ENCODE results near the gene CCDC177.
A peak's percentile ranks its signal among the peaks of the same experiment; 100 is the strongest.

CCDC177 gene

DNA sequence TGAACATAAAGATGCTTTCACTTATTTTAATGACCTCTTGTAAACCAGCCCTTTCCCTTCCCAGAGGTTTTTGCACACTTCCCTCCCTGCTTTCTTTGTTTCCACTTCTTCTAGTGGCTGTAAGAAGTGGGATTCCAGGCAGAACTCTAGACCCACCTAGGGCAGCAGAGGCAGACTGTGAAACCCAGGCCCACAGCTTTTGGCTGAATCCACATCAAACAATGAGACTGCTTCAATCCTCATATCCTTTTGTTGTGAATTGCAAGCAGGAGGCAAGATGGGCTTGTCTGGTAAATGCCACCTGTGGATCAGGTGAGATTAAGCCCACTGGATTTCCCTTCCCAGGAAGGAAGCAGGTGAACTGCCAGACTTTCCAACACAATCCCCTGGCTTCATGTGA lies 12.8 kb downstream of the CCDC177 start:
- no peak for DNase-seq (ENCODE audit: low read depth)

DNA sequence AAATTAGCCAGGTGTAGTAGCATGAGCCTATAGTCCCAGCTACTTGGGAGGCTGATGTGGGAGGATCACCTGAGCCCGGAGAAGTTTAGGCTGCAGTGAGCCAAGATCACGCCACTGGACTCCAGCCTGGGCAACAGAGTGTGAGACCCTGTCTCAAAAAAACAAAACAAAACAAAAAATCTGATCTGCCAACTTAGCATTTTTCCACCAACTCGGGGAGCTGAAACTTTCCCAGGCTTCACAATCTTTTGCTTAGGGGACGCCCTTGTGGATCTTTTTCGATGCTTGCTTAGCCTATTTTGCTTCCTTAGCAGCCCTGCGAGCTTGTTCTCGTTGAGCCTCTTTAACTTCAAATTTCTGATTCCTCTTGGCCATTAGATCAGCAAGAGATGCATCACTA lies 13.8 kb downstream of the CCDC177 start:
- DNase-seq (ENCODE audit: low read depth): no peak

DNA sequence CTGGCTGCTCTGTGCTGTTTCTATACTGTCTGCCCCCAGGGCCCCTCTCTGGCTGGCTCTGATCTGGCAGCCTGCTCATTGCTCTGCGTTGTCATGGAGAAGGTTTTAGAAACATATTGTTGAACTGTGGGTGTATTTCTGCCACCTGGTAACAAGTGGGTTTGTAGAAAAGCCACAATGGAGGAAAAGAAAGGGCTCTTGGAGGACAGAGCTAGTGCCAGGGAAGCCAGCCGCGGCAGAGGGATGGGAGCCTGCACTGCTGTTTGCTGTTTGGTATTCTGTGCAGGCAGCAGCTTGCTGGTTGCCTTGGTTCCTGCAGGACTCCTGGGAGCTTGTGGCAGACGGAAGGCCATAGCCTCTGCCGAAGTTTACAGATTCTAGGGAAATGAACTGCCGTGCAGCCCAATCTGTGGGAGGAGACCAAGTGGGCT lies 15.1 kb downstream of the CCDC177 start:
- no peak for DNase-seq (ENCODE audit: low read depth)

DNA sequence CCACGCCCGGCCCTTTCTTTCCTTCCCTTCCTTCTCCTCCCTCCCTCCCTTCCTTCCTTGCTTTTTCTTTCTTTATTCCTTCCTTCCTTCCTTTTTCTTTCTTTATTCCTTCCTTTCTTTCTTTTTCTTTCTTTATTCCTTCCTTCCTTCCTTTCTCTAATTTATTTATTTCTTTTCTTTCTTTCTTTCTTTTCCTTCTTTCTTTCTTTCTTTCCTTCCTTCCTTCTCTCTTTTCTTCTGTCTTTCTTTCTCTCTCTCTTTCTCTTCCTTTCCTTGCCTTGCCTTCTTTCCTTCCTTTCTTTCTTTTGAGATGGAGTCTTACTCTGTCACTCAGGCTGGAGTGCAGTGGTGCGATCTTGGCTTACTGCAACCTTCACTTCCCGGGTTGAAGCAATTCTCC lies 15.9 kb downstream of the CCDC177 start:
- DNase-seq (ENCODE audit: low read depth): no peak

DNA sequence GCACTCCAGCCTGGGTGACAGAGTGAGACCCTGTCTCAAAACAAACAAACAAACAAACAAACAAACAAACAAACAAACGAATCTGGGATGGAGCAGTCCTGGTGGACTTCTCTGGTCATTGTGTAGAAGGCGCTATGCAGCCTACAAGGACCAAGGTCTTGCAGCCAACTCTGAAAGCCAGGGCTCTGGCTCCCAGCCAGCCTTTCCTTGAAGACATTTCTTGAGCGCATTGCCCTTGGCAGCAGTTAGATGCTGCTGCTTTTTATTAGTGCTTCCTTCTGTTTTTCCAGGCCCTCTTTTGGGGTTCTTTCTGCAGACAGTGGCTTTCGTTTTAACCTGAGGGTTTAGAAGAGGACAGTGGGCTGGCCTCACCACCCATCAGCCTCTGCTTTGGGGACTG lies 20.2 kb downstream of the CCDC177 start:
- DNase-seq (ENCODE audit: low read depth): no peak

DNA sequence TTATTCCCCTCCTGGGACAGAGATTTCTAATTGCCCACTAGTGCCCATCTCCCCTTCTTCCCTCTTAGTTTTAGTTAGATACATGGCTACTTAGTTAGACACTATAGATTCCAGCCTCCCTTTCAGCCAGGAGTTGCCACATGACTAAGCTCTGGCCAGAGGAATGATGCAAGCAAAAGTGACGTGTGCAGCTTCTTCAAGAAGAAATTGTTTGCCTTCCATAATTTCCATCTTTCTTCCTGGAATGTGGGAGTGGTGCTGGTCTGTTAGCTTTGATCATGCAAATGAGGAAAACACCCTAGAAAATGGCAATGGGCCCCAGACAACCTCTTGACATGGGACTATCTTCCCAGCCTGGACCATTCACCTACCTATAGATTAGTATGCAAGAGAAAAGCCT lies 21.4 kb downstream of the CCDC177 start:
- peak; percentile 92 for DNase-seq (ENCODE audit: low read depth)

DNA sequence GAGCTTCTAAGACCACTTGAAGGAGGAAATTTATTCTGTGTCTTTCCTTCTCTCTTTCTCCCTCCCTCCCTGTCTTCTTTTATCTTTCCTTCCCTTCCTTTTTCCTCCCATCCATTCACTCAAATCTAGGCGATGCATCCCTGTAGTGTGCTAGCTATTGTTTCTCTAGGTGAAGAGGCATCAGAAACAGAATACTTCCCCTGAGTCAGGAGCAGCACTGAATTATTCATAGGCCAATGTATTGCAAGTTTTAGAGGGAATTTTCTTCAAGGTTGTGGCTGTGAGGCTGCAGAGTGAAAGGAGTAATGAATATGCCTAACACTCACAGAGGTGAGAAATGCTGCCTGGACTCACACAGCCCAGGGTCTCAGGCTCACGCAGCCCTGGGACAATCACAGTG lies 23.2 kb downstream of the CCDC177 start:
- no peak for DNase-seq (ENCODE audit: low read depth)

DNA sequence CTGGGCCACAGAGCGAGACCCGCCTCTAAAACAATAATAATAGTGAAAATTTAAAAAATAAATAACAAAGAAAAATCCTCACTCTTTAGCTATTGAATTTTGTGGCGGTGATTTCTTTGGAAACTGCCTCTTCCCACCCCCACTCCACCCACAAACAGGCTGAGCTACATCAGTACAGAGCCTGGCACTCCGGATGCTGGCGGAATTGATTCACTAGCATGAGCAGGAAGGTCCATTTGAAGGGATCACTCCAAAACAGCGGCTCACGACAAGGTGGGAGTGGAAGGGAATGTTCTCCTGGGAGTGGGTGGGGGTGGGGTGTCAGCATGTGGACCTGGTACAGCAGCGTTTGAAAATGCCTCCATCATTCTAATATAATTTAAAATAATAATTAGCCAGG lies 26.1 kb downstream of the CCDC177 start:
- no peak for DNase-seq (ENCODE audit: low read depth)

DNA sequence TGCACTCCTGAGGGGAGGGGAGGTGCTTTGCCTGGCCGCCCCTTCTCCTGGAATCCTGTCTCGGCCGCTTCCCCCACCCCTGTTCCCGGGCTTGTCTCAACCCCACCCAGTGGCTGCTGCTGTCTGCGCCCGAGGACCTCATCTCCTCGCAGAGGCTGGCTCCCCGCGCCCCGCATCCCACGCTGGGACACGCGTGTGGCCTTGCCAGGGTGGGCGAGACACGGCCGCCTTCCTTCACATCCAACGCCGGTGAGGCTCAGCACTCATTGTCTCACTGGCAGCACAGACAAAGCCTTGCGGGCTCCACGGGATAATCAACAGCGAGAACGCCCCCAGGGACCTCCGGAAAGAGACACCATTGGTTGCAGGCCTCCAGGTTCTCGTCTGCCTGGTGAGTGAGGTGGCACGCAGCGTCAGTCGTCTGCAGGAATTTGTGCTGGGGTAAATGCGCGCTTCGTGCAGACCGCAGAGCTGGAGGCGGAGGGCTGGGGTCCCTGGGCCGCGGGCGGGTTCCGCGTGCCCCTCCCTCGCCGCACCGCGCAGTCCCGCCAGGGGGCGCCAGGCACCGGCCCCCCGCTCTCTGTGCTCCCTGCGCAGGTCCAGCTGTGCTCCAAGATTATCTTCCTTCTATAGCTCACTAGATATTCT lies 26.8 kb downstream of the CCDC177 start:
- no peak for DNase-seq (ENCODE audit: low read depth)

DNA sequence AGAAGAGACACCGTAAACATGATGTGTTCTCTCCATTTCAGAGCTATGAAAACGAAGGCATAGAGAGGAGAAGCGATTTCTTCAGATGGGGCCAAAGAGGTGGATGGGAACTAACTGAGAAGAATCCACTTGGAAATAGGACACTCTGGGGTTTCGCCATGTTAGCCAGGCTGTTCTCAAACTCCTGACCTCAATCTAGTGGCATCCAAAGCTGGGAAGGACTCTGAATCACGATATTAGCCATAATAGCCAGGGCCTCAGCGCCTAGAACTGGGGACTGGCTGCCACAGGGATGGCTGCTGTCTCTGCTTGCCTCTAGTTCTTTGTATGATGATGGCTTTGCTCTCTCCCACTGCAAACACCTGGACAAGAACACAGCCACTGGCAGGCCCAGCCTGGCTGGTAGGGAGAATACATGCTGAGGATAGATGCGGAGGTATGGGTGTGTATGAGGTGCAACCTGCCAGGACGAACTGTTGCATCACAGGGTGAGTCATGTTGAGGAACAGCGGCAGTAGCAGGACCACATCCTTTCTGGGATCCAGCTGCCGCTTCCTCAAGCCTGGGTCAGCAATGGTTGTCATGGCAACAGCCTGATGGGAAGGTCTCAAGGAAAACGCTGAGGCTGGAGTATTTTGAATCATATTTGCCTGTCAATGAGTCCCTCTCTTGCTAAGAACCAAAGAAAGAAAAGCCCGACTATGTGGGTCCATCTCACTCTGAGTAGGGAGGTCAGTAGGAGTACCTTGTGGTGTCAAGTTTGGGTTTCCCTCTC lies 31.1 kb downstream of the CCDC177 start:
- peak; percentile 96 for DNase-seq (ENCODE audit: low read depth)

DNA sequence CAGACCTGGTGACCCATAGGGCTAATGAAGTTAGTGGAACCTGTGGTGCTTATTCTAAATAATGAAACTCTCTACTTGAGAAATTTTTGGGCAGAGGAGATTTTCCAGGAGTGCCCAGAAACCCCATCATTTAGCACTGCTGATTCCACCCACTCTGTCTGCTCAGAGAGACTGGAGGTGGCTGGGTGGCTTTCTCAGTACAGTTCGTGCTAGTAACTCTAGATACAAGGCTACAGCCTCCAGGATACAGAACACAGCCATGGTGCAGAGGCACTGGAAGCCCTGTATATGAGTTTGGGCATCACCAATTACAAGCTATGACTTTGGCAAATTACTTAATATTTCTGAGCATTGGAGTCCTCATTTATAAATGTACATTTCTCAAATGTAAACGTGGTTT lies 32.4 kb downstream of the CCDC177 start:
- no peak for DNase-seq (ENCODE audit: low read depth)

DNA sequence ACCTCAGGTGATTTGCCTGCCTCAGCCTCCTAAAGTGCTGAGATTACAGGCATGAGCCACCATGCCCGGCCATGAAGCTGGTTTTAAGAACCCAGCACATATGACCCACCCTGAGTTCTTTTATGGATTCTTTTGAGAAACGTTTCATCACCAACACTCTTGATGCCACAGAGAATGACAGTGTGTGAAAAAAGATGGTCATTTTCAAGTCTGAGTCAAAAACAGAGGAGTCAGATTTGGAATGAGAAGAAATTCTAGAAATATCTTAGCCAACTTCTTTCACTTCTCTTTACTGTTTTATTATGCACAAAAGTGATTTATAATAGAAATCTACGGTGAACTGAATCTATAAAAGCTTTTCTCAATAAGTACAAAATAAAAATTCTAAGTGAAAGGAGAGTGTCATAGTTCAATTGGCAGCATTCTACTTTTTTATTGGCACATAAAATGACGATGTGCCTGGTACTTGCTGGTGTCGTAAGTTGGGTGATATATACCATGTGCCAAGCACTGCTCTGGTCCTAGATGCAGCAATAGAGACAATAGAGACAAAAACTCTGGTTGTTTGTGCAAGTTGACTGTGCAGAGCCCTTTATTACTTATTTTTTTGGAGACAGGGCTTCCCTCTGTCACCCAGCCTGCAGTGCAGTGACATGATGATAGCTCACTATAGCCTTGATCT lies 33.9 kb downstream of the CCDC177 start:
- no peak for DNase-seq (ENCODE audit: low read depth)

DNA sequence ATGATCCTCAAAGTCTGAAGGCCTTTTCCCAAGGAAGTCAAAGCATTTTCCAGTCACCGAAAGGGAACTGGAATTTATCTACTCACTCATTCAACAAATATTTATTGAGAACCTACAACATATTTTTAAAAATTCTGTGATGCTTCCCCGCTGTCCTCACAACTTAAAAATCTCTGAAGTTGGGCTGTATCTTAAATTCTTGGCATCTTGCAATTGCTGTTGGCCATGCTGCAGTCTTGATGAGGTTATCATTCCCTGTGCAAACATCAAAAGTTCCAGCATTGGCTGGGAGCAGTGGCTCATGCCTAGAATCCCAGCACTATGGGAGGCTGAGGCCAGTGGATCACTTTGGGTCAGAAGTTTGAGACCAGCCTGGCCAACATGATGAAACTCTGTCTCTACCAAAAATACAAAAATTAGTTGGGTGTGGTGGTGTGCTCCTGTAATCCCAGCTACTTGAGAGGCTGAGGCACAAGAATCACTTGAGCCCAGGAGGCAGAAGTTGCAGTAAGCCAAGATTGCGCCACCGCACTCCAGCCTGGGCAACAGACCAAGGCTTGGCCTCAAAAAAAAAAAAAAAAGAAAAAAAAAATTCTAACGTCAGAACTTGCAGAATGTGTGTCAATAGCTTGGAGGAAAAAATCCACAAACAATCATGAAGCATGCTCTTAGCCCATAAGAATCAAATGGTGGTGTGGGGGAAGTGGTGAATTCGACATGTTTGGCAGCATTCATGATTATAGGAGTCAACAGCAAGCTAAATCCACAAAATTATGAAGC lies 34.9 kb downstream of the CCDC177 start:
- peak; percentile 76 for DNase-seq (ENCODE audit: low read depth)

DNA sequence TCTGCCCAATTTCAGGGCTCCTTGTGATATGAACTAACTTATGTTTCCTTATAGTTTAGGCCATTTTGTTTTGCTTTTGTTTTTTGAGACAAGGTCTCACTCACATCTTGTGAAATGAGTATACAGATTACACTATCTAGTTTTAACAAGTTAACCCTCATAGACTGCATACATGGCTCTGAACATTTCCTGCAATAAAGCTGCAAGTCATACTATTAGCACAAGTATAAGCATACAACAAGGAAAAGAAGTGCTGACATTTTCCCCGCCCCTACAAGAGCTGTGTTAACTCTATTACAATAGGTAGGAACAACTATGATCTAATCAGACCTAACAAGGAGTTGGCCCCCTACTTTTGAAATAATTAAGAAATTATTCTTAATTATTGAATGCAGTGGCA lies 35.9 kb downstream of the CCDC177 start:
- no peak for DNase-seq (ENCODE audit: low read depth)

DNA sequence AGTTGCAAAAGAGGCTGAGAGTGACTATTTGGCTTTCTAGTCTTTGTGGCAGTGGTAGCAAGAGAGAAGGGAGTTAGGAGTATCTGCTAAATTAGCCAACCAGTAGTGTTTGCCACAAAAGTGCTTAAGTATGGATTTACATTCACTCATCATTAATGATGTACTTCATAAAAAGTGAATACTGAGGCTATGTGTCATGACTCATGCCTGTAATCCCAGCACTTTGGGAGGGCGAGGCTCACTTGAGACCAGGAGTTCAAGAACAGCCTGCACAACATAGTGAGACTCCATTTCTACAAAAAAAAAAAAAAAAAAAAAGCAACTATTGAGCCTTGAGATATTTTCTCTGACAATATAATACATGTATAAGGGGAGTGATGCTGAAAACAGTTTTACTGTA lies 36.8 kb downstream of the CCDC177 start:
- peak; percentile 11 for DNase-seq (ENCODE audit: low read depth)

DNA sequence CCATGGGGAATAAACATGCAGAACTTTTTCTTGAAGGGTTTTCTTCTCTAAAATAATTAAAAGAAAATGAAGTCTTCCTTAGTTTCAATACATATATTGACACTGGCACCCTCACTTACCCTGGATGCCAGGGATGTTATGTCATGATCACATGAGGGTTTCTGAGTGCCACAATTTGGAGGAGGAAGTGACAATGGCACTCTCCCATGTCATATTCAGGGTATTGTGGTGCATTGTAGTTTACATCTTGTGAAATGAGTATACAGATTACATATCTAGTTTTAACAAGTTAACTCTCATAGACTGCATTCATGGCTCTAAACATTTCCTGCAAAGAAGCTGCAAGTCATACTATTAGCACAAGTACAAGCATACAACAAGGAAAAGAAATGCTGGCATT lies 37.7 kb downstream of the CCDC177 start:
- no peak for DNase-seq (ENCODE audit: low read depth)

DNA sequence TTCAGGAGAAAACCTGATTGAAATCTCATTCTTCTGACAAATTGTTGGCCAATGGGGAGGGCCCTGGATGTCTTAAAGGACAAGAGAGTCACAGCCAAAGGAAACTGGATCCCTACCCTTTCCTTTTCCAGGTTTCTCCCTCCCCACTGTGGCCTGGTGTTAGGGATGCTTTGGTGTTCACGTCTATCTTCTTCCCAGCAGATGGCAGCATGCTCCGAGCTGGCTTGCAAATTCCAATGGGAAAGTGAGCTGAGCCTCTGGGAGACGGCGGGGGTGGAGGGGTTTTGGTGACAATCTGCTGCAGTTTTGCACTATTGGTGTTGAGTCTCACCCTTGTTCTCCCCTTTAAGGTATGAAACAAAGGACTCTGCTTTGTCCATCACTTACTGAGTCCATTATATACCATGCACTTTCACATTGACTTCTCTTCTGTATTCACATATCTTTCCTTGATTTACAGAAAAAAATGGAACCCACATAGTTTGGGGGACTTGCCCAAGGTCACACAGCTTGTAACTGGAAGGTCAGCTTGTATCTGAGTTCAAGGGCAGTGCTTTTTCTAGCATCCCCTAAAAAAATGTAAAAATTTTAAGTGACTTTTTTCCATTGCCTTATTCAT lies 39.3 kb downstream of the CCDC177 start:
- peak; percentile 53 for DNase-seq (ENCODE audit: low read depth)

DNA sequence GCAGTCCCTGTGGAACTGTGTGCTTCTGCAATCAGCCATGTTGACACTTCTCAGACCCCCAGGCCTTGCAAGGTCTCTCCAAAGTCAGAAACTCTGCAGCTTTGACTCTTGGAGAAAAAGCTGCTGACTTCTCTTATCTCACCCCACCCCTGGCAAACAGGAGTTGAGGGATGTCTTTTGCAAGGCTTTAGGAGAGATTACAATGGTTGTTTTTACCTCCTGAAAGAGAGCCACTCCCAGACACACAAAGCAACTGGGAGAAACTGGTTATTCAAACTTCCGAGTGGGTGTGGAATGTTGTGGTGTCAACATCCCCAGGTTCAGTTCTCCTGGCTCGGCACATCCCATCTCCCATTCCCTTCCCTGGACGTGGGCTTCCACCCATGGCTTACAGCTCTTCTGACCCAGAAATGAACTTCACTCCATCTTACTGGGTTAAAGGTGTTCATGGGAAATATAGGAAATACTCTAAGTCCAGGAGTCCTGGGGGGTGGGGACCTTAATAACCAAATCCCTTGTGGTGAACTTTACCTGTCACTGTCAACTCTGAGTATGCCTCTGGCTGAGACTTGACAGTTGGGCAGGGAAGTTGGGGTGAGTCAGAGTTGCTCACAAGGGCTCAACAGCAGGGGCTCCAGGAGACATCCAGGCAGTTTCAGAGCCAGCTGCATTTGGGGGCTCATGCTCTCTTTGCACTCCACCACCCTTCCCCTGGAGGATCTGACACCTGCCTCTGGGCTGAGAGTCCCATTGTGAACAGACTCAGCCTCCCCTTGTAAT lies 41.9 kb downstream of the CCDC177 start:
- peak; percentile 8 for DNase-seq (ENCODE audit: low read depth)

DNA sequence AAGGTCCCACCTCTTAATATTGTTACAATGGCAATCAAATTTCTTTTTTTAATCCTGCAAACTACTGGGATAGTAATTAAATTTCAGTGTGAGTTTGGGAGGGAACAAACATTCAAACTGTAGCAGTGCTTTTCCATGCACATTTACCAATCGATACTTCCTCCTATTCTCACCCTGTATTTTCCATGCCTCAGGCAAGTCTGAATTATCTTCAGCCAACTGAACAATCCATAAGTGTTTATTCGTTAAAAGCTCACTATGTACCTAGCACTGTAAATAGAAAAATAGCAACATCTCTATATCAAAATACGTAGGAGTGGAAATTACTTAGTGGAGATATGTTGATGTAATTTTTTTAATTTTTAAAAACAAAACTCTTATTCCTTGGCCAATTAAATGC lies 43.5 kb downstream of the CCDC177 start:
- no peak for DNase-seq (ENCODE audit: low read depth)

DNA sequence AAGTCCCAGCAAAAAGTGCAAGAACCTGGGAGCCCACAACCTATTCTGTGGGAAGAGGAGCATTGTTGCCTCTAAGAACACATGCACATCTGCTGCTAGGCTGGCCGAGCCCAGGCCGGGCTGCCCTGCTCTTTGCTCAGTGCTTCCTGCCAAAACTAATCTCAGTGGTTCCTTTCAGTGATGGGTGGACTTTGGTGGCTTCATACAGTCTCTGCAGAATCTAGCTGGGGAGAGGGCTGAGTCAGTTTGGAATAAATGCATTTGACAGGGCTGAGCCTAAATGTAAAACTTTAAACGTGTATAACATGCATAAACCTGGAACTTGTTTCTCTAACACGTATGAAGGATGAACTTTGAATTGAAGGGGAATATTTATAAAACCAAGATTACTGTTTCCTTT lies 44.6 kb downstream of the CCDC177 start:
- DNase-seq (ENCODE audit: low read depth): no peak

DNA sequence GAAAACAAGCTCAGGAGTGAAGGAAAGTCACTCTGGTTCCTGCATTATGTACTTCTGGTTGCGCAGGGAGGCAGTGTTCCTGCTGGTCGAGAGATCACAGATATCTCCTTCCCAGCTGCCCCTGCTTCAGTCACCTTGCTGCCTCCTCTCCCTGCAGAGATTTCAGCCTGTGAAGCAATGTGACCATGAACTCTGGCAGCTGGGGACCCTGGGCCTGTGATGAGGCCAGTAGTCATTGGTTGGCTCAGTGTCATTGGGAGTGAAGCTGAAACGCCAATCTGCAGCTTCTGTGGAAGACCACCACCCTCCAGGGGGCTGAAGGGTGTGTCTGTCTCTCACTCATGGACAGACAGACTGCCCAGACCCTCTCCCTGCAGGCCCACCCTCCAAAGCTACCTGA lies 45.1 kb downstream of the CCDC177 start:
- DNase-seq (ENCODE audit: low read depth): no peak

Data from iris pigment epithelial cell (primary cell).